Lower leg skin (tissue), 4 donors: ENCODE measurements around the gene HOXD10. TPM values are rescaled to one million over a fixed set of nuclear protein-coding genes. Genes with fewer than 3 reads are reported as not detected.

Source experiments
- DNase-seq, 2 donors: peaks; one replicate each; pipeline ENCODE4 v3.0.0-alpha.2; 2019; ENCODE audit warnings: low spot score in 2 of 2
- H3K4me3 ChIP-seq: fragments of 200-600 bp; sonication (generic); 2 replicates; pipeline ENCODE4 v1.5.1; 2017; ENCODE audit warnings: mild to moderate bottlenecking, low read depth; ENCODE audit not compliant: poor library complexity, severe bottlenecking
- POLR2A ChIP-seq, 2 donors: fragments of 450-650 bp; IDR thresholded peaks; one replicate each; pipeline ENCODE4 v1.6.1; 2016 to 2017; ENCODE audit warnings: antibody characterized with exemption in 2 of 2, mild to moderate bottlenecking in 1 of 2, moderate library complexity in 1 of 2
- WGBS, 2 donors: methylation state at CpG; one replicate each; pipeline ENCODE4 v1.1.5; 2018; 5-methylcytosine and 5-hydroxymethylcytosine counted together
- intact Hi-C: fragments of 100-400 bp; cut with DNase I; formaldehyde crosslinking; loops from one replicate; pipeline ENCODE4 v1.15.0; 2023; ENCODE audit warnings: low total_unique reads
- total RNA-seq, 4 donors: library from RNA; depleted of rRNA; stranded (reverse); fragments of >200 nt; gene quantifications; one replicate each; pipeline ENCODE4 v1.1.0, GENCODE V29; 2016
- TF ChIP-seq, protein P1 (sequence below), 3 donors: fragments of 450-650 bp; IDR thresholded peaks; one replicate each; pipeline ENCODE4 v1.5.1; 2016; ENCODE audit warnings: antibody characterized with exemption in 3 of 3, mild to moderate bottlenecking in 3 of 3, moderate library complexity in 2 of 3

HOXD10 gene
- total RNA-seq, 4 donors from 2014 or later: 0.29 to 3.1 (median 1.4) TPM; not detected in 1

DNA sequence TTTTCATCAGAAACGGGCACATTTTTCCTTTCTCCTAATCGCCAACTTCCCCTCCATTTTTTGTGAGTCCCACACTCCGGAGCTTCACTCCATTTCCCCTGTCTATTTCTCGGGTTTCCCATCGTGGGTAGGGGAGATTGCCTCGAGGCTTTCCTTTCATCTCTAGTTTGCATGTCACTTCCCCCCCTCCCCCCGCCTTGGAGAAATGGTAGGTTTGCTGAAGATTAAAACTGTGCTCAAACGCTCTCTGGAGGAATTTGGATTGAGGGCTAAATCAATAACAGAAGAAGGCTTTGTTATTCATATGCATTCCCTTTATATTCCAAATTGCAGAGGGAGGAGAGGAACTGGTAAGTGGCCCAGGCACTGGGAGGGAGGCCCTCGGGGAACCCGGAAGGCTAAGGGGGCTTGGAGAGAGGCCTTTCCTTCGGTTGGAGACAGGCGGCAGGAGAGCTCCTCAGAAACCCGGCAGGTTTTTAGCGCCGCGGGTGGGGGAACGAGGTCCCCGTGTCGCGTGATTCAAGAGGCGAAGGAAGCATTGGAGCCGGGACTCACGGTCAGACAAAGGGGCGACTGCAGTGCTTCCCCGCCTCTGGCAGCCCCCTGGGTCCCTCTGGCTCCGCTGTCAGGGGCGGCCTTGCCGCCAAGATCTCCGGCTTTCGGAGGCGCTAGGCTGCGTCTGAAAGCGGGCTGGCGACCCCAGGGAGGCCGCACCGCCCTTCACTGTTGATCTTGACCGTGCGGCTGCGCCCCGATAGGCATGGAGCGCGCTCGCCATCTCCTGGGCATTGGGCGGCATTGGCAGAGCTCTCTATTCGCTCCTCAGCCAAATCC, 19.4 kb upstream of the HOXD10 start:
- TF ChIP-seq, protein P1, sequence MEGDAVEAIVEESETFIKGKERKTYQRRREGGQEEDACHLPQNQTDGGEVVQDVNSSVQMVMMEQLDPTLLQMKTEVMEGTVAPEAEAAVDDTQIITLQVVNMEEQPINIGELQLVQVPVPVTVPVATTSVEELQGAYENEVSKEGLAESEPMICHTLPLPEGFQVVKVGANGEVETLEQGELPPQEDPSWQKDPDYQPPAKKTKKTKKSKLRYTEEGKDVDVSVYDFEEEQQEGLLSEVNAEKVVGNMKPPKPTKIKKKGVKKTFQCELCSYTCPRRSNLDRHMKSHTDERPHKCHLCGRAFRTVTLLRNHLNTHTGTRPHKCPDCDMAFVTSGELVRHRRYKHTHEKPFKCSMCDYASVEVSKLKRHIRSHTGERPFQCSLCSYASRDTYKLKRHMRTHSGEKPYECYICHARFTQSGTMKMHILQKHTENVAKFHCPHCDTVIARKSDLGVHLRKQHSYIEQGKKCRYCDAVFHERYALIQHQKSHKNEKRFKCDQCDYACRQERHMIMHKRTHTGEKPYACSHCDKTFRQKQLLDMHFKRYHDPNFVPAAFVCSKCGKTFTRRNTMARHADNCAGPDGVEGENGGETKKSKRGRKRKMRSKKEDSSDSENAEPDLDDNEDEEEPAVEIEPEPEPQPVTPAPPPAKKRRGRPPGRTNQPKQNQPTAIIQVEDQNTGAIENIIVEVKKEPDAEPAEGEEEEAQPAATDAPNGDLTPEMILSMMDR (IDR thresholded peaks at IDR 0.05): peak in 1 of 3 donors; percentile 37
- no peak for TF ChIP-seq POLR2A (IDR thresholded peaks at IDR 0.05)
- intact Hi-C loops: no loop called here
- peak; percentile 52 to 92 for DNase-seq
- WGBS, 2 donors: 2 to 4% methylated on average over 44 to 45 of the region's 45 CpGs
- no peak overlapping the region for H3K4me3 ChIP-seq

DNA sequence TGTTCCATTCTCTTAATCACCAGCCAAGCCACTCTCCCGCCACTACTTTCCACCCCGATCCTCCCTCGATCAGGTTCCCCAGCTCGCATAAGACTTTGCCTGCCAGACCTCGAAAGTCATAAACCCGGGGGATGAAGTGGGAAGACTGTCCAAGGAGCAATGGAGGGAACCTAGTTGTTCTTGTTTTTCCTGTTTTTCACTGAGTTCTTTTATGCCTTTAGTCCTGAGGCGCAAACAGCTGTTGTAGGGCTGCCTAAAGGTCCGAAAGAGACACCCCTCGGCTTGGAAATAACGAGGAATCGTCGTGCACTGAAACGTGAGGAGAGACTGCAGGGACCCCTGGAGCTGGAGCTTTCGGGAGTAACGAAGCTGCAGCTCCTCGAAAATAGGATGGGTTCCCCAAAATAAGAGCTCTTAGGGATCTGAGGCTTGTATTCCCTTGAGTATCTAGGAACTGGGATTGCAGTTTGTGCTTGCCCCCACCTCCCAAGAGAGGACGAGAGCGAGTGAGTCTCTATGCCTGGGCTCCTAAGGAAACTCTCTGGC, 18.7 kb upstream of the HOXD10 start:
- 2 to 3% methylated on average over 18 of the region's 18 CpGs for whole genome bisulfite sequencing, 2 donors
- no peak overlapping the region for H3K4me3 ChIP-seq
- TF ChIP-seq, protein P1 (IDR thresholded peaks at IDR 0.05): no peak
- TF ChIP-seq POLR2A (IDR thresholded peaks at IDR 0.05): no peak
- peak in 1 of 2 donors; percentile 56 for DNase-seq
- intact Hi-C loops: no loop called here

DNA sequence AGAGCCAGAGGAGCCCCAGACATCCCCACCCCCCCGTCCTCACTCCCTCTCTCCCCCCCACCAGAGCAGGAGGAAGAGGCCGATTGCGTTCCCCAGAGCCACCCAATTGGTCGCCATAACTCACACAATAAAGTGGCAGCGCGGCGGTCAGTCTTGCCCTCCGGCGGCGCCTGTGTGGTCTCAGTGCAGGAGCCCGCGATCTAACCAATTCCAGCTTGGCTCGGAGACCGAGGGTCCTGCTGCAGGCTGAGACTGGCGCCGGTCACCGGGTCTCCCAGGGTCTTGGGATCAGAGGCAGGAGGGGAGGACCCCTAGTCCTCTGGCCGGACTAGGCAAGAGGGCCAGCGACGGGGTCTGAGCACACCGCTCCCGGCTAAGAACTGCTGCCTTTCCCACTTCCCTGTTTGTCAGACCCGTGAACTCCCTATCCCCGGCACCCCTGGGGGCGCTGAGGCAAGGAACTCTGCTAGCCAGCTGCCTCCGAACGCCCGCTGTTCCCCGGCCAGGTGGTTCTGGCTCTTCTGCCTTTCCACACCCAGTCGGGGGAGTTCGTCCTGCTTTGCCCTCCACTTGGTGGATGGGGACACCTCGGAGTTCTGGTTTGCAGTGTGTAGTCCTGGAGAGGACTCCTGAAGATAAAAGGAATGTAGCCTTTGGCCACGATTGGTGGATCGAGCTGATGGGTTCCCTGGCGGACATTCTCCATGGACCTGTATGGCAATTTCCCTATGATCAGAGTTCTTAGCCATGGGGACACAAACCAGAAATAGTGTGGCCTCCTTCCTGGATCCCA, 18.0 kb upstream of the HOXD10 start:
- TF ChIP-seq POLR2A (IDR thresholded peaks at IDR 0.05): no peak
- TF ChIP-seq, protein P1 (IDR thresholded peaks at IDR 0.05): no peak
- intact Hi-C loops: no loop called here
- WGBS, 2 donors: 8 to 12% methylated on average over 24 to 34 of the region's 35 CpGs
- DNase-seq: peak in 1 of 2 donors; percentile 83
- H3K4me3 ChIP-seq: no peak overlapping the region

DNA sequence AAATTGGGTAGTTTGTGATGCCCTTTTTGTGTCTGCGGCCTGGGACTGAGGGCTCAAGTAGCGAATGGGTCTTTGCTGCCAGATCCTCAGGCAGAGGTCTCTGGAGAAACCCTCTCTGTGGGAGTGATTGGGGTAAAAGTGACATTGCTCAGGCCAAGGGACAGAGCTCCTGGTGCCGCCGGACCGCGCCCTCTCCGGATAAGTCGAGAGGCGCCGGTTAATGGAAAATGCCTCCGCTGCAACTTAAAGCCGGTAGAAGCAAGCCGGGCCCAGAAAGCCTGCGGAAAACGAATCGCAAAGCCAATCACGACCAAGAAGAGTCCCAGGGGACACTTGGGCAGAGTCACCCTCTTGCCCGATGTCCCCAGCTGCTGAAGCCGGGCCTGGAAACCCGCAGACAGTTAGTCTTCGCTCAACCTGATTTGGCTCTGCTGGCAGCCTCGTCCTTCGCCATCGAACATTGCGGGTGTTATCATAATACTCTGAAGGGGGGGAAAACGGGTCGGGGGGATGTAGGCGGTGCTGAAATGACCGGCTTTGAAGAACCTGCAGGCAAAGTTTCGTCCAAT, 17.3 kb upstream of the HOXD10 start:
- 14 to 18% methylated on average over 30 of the region's 30 CpGs for WGBS, 2 donors
- DNase-seq: peak in 1 of 2 donors; percentile 79
- intact Hi-C loops: no loop called here

More for the DNA sequence above, 17.3 kb upstream of the HOXD10 start:
- no peak overlapping the region for H3K4me3 ChIP-seq
- TF ChIP-seq, protein P1 (IDR thresholded peaks at IDR 0.05): no peak
- no peak for TF ChIP-seq POLR2A (IDR thresholded peaks at IDR 0.05)
